Panc1 (cell line): ENCODE measurements around the gene GIT1.

ENCODE experiments used
- POLR2AphosphoS5 ChIP-seq: IDR thresholded peaks from 2 replicates; pipeline ENCODE4 v1.6.1; 2012; ENCODE audit warnings: mild to moderate bottlenecking, low read depth, low read length, moderate library complexity
- REST ChIP-seq, 2 experiments: IDR thresholded peaks; 2 replicates each; pipeline ENCODE4 v1.6.1; 2011 to 2012; ENCODE audit warnings: low read depth in 2 of 2, control low read depth in 1 of 2, low read length in 1 of 2, mild to moderate bottlenecking in 1 of 2, moderate library complexity in 1 of 2; ENCODE audit not compliant: insufficient read depth in 1 of 2
- TF ChIP-seq, protein P1 (sequence below): fragments of 450-650 bp; IDR thresholded peaks from 2 replicates; pipeline ENCODE4 v1.5.1; 2017; ENCODE audit warnings: mild to moderate bottlenecking

DNA sequence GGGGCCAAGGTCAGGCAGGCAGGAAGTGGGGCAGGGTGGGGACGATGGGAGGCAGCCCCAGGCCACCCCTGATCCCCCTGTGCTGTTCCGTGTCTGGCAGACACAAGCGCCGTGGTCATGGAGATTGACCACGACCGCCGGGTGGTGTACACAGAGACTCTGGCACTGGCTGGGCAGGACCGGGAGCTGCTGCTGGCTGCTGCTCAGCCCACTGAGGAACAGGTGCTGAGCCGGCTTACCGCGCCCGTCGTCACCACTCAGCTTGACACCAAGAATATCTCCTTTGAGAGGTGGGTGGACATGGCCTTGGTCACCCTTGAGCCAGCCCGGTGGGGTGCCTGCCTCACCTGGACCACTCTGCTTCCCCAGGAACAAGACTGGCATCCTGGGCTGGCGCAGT is 19.5 kb upstream of the GIT1 start:
- TF ChIP-seq, protein P1, sequence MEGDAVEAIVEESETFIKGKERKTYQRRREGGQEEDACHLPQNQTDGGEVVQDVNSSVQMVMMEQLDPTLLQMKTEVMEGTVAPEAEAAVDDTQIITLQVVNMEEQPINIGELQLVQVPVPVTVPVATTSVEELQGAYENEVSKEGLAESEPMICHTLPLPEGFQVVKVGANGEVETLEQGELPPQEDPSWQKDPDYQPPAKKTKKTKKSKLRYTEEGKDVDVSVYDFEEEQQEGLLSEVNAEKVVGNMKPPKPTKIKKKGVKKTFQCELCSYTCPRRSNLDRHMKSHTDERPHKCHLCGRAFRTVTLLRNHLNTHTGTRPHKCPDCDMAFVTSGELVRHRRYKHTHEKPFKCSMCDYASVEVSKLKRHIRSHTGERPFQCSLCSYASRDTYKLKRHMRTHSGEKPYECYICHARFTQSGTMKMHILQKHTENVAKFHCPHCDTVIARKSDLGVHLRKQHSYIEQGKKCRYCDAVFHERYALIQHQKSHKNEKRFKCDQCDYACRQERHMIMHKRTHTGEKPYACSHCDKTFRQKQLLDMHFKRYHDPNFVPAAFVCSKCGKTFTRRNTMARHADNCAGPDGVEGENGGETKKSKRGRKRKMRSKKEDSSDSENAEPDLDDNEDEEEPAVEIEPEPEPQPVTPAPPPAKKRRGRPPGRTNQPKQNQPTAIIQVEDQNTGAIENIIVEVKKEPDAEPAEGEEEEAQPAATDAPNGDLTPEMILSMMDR: no peak
- TF ChIP-seq REST (IDR thresholded peaks at IDR 0.05; ENCODE audit: insufficient read depth in 1 of 2, low read depth in 2 of 2, low read length in 1 of 2) (no peak), POLR2AphosphoS5 (no peak)
